ENCODE data around the gene KIF4B. TPM values are rescaled to one million over a fixed set of nuclear protein-coding genes. Genes with fewer than 3 reads are reported as not detected.
A peak's percentile ranks its signal among the peaks of the same experiment; 100 is the strongest.
"Not testable (repeated sequence)": the region's sequence is repeated elsewhere in the genome, so short reads cannot be mapped to it uniquely, and the experiment has no call there.

The KIF4B gene
- total RNA-seq, 4 donors from 2014 or later: not detected

GRCh38 chr5:154968953-154969352, 44.6 kb upstream of the KIF4B start:
- TF ChIP-seq POLR2A (IDR thresholded peaks at IDR 0.05): no peak
- TF ChIP-seq EP300 (IDR thresholded peaks at IDR 0.05): no peak
- no peak for TF ChIP-seq CTCF (IDR thresholded peaks at IDR 0.05)
- WGBS, 2 donors: 90 to 92% methylated on average over 5 of the region's 5 CpGs
- no peak overlapping the region for H3K27ac ChIP-seq
- no peaks in the 10 kb centered on the region for H3K27me3 ChIP-seq
- no peak overlapping the region for H3K4me3 ChIP-seq
- peaks cover 0 to 37% (median 2%) of the 10 kb centered on the region in 3 donors for H3K36me3 ChIP-seq
- H3K4me1 ChIP-seq: peaks cover 0 to 10% (median 0%) of the 10 kb centered on the region in 4 donors
- H3K9me3 ChIP-seq: no peaks in the 10 kb centered on the region
- no peak for DNase-seq (ENCODE audit: low spot score in 2 of 2)

- no peak for TF ChIP-seq POLR2A (IDR thresholded peaks at IDR 0.05)
- TF ChIP-seq CTCF (IDR thresholded peaks at IDR 0.05): no peak
- no peak for TF ChIP-seq EP300 (IDR thresholded peaks at IDR 0.05)
- no peak for DNase-seq (ENCODE audit: low spot score in 2 of 2)
- Histone ChIP-seq H3K27me3 (no peaks in the 10 kb centered on the region), H3K36me3 (peaks cover 0 to 45% (median 2%) of the 10 kb centered on the region in 3 donors), H3K9me3 (peaks cover 0 to under 1% (median 0%) of the 10 kb centered on the region in 4 donors), H3K27ac (no peak overlapping the region), H3K4me1 (peaks cover 0 to 10% (median 0%) of the 10 kb centered on the region in 4 donors), H3K4me3 (no peak overlapping the region)
These were observed 42.8 kb upstream of the KIF4B start for GRCh38 chr5:154970759-154971158.

DNA sequence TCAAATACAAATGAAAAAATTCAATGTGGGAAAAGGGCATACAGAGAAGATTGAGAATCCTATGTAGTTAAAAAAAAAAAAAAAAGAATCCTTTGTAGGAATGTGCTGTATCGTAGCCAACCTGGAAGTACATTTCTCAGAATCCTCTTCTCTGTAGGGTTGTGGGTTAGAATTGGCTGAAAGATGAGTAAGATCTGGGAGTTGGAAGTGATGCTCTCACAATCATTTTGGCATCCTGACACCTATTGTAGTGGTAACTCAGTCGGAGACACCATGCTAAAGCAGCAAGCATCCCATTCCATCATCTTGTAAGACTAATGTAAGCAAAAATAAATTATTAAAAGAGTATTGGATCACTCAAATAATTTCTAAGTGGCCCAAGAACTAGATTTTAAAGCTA, 42.1 kb upstream of the KIF4B start:
- 74 to 76% methylated on average over 2 of the region's 2 CpGs for WGBS, 2 donors
- Histone ChIP-seq H3K36me3 (peaks cover 0 to 45% (median 2%) of the 10 kb centered on the region in 3 donors), H3K27me3 (no peaks in the 10 kb centered on the region), H3K27ac (no peak overlapping the region), H3K4me3 (no peak overlapping the region), H3K4me1 (peaks cover 0 to 10% (median 0%) of the 10 kb centered on the region in 4 donors), H3K9me3 (peaks cover 0 to 6% (median 0%) of the 10 kb centered on the region in 4 donors)
- no peak for DNase-seq (ENCODE audit: low spot score in 2 of 2)
- TF ChIP-seq EP300 (IDR thresholded peaks at IDR 0.05): no peak
- no peak for TF ChIP-seq POLR2A (IDR thresholded peaks at IDR 0.05)
- no peak for TF ChIP-seq CTCF (IDR thresholded peaks at IDR 0.05)

DNA sequence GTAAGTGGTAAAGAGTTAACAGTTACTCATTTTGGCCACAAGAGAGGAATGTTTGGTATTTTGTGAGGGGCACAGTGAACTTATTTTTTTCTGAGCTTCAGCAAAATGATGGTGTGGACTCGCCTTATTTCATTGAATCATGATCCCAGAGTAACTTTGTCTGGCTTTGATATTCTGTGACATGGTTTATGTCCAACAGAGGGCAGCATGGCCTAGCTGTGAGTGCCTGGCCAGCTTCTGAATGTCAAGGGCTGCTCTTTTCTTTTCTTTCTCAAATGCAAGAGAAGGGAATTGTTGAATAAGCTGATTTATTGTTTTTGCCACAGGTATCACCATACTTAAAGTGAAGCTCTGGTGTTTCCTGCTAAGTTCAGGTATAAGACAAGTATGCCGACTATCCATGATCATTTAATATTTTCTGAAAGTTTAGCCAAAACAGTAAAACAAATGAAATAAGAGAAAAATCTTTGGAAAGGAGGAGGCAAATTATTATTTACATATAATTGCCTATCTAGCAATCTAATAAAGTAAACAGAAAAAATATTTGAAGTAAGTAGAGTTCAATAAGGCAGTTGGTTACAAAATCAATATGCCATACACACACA, 41.0 kb upstream of the KIF4B start:
- peak in 1 of 2 donors; percentile 13 for DNase-seq (ENCODE audit: low spot score in 2 of 2)
- peak overlapping the region in 1 of 4 donors; percentile 45 for H3K27ac ChIP-seq
- no peak for TF ChIP-seq POLR2A (IDR thresholded peaks at IDR 0.05)
- peak; percentile 8 to 55 (median 35) for TF ChIP-seq CTCF (IDR thresholded peaks at IDR 0.05)
- TF ChIP-seq EP300 (IDR thresholded peaks at IDR 0.05): no peak
- no peaks in the 10 kb centered on the region for H3K27me3 ChIP-seq
- H3K36me3 ChIP-seq: peaks cover 0 to 35% (median 0%) of the 10 kb centered on the region in 3 donors
- H3K4me3 ChIP-seq: no peak overlapping the region
- WGBS, 2 donors: 56 to 65% methylated on average over 2 of the region's 2 CpGs
- peaks cover 0 to 6% (median 0%) of the 10 kb centered on the region in 4 donors for H3K9me3 ChIP-seq
- H3K4me1 ChIP-seq: peaks cover 0 to 10% (median 0%) of the 10 kb centered on the region in 4 donors

- 96 to 97% methylated on average over 9 of the region's 9 CpGs for WGBS, 2 donors
- H3K27ac ChIP-seq; DNase-seq (ENCODE audit: low spot score in 2 of 2); H3K4me3 ChIP-seq; H3K4me1 ChIP-seq; H3K9me3 ChIP-seq; H3K27me3 ChIP-seq: not testable (repeated sequence)
- peaks cover 0 to 17% (median 0%) of the 10 kb centered on the region in 3 donors for H3K36me3 ChIP-seq
These were observed 37.5 kb upstream of the KIF4B start for GRCh38 chr5:154976082-154976481.

Measured in tibial nerve (tissue), 4 donors.